NCI-H2029 treated with DMSO at 0.1 percent for 48 hours (cell line): ENCODE results near the gene STK38L.
"Not testable (repeated sequence)": the region's sequence is repeated elsewhere in the genome, so short reads cannot be mapped to it uniquely, and the experiment has no call there.

Experiments used
- DNase-seq: peaks from one replicate; lab custom pipeline; 2025; lab: John Stamatoyannopoulos, UW

Gene STK38L

DNA sequence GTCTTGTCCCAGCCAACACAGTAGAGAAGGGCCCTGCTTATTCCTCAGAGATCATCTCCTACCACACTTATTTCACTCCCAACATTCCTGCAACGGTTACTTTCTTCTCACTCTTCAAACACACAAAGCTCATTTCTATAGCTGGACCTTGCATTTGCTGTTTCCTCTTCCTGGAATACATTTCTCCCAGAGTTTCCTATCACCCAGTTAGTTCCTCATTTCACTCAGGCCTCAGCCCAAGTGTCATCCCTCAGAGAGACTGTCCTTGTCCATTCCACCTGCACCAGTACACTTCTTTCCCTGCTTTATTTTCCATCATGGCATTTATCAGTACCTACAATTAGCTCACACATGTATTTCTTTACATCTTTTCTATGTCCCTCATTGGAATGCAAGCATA lies 14.7 kb upstream of the STK38L start:
- no peak for DNase-seq

- DNase-seq, result not testable (repeated sequence)
Measured at GRCh38 chr12:27231374-27231773, 12.7 kb upstream of the STK38L start.

DNA sequence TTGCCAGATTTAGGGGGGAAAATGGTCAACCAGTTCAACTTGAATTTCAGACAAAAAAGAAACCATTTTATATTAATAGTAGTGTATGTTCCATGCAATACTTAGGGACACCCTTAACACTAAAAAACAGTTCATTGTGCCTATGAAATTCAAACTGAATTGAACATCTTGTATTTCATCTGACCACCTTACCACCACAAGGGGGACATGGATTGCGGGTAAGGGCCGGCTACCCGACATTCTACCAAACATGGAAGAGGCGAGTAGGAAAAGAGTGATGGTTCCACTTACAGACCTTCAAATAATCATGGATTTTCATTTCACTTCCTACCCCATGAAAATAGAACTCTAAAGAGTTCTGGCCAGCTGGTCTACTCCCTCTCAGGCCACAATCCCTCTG lies 10.3 kb upstream of the STK38L start:
- no peak for DNase-seq

DNA sequence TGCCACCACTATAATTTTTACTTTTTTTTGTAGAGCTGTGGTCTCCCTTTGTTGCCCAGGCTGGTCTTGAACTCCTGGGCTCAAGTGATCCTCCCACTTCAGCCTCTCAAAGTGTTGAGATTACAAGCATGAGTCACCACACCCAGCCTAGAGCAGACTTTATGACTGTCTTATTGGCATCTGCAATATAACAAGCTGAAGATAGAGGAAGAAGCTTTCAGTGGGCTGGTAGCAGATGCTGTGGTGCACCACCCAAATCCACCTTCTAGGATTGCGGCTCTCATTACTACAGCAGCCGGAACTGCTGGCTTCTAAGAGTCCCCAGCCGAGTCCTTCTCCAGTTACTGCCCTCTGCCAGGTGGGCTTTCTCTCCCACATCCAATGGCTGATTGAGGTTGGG lies 7.6 kb upstream of the STK38L start:
- no peak for DNase-seq

- no peak for DNase-seq
Measured at GRCh38 chr12:27237790-27238771, 6.0 kb upstream of the STK38L start.

DNA sequence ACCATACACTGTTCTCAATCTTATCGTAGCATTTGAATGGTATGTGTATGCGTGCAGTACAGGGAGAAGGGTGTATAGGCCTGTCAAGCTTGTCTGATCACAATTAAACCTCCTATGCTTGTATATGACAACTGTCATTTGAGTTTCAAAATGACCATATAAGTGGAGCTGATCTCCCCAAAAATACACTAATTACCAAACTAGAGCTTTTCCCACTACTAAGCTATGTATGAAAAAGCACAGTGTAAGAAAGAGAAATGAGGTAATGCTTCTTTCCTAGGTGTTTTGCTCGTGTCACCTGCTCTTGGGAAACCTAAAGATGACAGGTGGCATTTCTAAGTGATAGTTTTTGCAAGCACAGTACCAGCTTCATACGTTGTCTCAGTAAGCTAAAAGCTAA lies 1.1 kb upstream of the STK38L start:
- no peak for DNase-seq

GRCh38 chr12:27244689-27245488 lies 803 bp downstream of the STK38L start:
- DNase-seq, result no peak

- DNase-seq, result no peak
Measured at GRCh38 chr12:27246141-27246540, 2.1 kb downstream of the STK38L start.

- no peak for DNase-seq
Measured at GRCh38 chr12:27246774-27247173, 2.7 kb downstream of the STK38L start.

DNA sequence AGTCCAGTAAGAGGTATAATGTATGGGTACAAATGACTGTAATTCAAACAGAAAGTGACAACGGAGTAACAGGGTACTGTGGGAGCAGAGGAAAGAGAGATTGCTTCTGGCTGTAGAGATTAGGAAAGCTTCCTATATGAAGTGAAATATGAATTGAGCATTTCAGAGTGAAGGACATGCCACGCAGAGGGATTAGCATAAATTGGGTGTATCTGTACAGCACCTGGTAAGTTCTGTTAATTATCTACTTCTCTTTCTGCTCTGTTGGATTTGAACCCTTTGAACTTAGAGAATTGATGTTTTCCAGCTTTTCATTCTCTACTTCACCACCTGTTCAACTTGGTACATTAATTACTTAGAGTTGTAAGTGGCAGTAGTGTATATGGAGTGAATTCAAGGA lies 8.8 kb downstream of the STK38L start:
- no peak for DNase-seq

- no peak for DNase-seq
Measured at GRCh38 chr12:27253347-27253746, 9.3 kb downstream of the STK38L start.

GRCh38 chr12:27255806-27256205 lies 11.7 kb downstream of the STK38L start:
- DNase-seq, result no peak

- no peak for DNase-seq
Measured at GRCh38 chr12:27257104-27257843, 13.2 kb downstream of the STK38L start.

GRCh38 chr12:27260746-27261145 lies 16.7 kb downstream of the STK38L start:
- DNase-seq, result no peak

DNA sequence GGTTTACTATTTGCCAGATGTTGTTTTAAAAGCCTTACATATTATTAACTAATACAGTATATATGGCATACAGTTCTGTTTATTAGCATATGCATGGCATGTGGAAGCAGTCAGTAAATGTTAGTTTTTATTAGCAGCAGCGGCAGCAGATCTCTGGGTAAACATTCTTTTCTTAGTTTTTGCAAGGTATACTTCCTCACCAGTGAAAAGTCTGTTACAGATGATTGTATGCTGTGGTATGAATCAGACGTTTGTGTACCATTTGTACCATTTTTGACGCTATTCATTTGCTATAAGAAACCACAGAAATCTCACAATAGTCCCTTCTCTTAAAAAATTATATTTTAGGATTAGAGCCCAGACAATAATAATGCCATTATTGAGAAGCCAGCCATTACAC lies 17.8 kb downstream of the STK38L start:
- no peak for DNase-seq

DNA sequence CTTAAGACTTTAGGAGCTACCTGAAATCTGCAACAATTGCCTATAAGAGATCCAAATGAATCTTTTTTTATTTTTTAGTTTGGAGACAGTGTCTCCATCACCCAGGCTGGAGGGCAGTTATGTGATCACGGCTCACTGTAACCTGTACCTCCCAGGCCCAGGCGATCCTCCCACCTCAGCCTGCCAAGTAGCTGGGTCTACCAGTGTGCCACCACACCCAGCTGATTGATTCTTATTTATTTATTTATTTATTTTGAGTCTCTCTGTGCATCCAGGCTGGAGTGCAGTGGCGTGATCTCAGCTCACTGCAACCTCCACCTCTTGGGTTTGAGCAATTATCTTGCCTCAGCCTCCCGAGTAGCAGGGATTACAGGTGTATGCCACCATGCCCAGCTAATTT lies 26.1 kb downstream of the STK38L start:
- DNase-seq, result no peak

DNA sequence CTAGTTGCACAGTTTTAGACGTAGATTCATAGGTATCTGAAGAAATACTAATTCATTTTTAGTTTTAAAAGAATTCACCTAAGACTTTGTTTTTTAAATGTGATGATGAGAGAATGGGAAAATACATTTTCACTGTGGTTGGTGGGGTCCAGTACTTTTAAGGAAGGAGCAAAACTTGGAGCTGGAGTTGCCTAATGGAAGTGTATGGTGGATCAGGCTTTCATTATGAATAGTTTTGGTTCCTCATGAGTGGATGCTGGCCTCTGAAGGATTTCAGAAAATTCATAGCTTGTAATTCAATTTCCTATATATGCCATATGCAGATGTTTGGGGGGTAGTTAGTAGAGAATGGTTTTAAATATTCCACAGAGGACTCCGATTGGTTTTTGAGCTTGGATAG lies 27.1 kb downstream of the STK38L start:
- DNase-seq, result no peak

- DNase-seq, result peak; percentile 5
Measured at GRCh38 chr12:27272373-27273028, 28.4 kb downstream of the STK38L start.

GRCh38 chr12:27273114-27273513 lies 29.0 kb downstream of the STK38L start:
- DNase-seq, result no peak

- DNase-seq, result no peak
Measured at GRCh38 chr12:27274706-27275105, 30.6 kb downstream of the STK38L start.

DNA sequence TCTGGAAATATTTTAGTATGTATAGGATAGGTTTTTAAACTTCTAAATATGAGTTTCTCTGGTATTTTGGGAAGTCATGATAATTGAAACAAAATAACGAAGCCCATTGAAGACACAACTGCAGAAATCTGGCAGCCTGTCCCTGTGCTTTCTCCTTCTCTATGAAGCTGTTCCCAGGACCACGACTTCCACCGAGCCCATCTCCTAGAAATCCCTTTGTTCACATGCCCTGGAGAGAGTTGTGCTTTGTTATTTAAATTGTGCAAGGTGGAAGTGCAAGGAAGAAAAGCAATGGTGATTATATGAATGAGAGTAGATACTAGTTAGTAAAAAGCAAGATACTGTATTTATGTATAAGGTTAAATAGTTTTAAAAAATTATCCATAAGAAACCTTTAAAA lies 32.2 kb downstream of the STK38L start:
- DNase-seq, result no peak

DNA sequence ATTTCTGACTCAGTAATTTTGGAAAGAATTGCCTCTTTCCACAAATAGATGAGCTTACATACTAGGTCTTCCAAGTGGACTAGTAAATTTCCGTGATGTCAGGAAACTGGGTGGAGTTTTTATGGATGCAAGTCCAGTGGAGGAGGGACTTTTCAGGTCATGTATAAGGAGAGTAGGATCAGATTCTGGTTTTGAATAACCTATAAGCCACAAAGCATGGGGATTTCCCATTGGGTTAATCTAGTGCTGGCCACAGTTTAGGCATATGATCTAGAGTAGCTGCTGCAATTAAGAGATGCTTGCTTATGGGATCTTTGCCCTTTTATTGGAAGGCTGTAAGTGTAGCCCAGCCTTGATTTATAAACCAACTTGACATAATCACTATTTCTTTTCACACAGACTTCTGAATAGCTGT lies 33.8 kb downstream of the STK38L start:
- DNase-seq, result no peak
